Measurements from ENCODE around the gene ZNF627.
A peak's percentile ranks its signal among the peaks of the same experiment; 100 is the strongest.

The ZNF627 gene

GRCh38 chr19:11641244-11641643, 44.0 kb downstream of the ZNF627 start (continued):
- TF ChIP-seq SP2 (tag by site-specific recombination; IDR thresholded peaks at IDR 0.05) (no peak), ZIC2 (tag by site-specific recombination; IDR thresholded peaks at IDR 0.05) (no peak), ZNF521 (tag by site-specific recombination; IDR thresholded peaks at IDR 0.05) (no peak), KLF16 (tag by site-specific recombination; IDR thresholded peaks at IDR 0.05) (no peak), ZNF157 (tag by site-specific recombination; IDR thresholded peaks at IDR 0.05) (no peak)

DNA sequence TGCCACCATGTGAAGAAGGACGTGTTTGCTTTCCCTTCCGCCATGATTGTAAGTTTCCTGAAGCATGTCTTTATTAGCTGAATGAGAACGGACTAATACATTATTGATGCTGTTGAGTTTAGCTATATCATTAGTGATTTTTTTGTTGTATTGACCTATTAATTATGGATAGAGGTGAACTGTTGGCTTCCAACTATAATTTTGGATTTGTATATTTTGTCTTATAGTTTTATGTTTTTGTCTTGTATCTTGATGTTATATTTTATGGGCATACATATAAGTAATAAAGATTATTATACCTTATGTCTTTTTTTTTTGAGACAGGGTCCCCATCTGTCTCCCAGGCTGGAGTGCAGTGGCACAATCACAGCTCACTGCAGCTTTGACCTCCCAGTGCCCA, 45.6 kb downstream of the ZNF627 start:
- TF ChIP-seq WT1 (tag by site-specific recombination; IDR thresholded peaks at IDR 0.05) (no peak), PBX3 (CRISPR knock-in tag; IDR thresholded peaks at IDR 0.05) (no peak), ZNF416 (tag by site-specific recombination; IDR thresholded peaks at IDR 0.05) (no peak), ZNF747 (tag by site-specific recombination; IDR thresholded peaks at IDR 0.05) (no peak), OVOL3 (tag by site-specific recombination; IDR thresholded peaks at IDR 0.05) (no peak), ZNF571 (tag by site-specific recombination; IDR thresholded peaks at IDR 0.05) (no peak), SCRT1 (tag by site-specific recombination; IDR thresholded peaks at IDR 0.05; ENCODE audit: borderline replicate concordance) (no peak), ZNF558 (tag by site-specific recombination; IDR thresholded peaks at IDR 0.05) (peak; percentile 96)
- ChIA-PET POLR2A (interaction anchor here (0.6 kb wide), 1 partner anchor 506 kb away, joined by 9 read pairs; no protein-coding TSS in a partner anchor), CTCF (no interaction called here)
- H3K4me1 ChIP-seq (ENCODE audit: control insufficient read depth, insufficient read depth, low read length), result no peaks in the 10 kb centered on the region
- no peak overlapping the region for H3K4me3 ChIP-seq (ENCODE audit: low read depth, low read length)
- H3K36me3 ChIP-seq (ENCODE audit: control insufficient read depth in 2 of 2, insufficient read depth in 1 of 2, low read length in 2 of 2), result peaks cover 30 to 39% of the 10 kb centered on the region in 2 experiments; a peak in 2 of 3 replicates
- H3K9me3 ChIP-seq (ENCODE audit: control insufficient read depth, insufficient read depth, low read depth, low read length), result no peaks in the 10 kb centered on the region
- no peak overlapping the region for H3K27ac ChIP-seq (ENCODE audit: extremely low read depth, low read depth, low read length)

DNA sequence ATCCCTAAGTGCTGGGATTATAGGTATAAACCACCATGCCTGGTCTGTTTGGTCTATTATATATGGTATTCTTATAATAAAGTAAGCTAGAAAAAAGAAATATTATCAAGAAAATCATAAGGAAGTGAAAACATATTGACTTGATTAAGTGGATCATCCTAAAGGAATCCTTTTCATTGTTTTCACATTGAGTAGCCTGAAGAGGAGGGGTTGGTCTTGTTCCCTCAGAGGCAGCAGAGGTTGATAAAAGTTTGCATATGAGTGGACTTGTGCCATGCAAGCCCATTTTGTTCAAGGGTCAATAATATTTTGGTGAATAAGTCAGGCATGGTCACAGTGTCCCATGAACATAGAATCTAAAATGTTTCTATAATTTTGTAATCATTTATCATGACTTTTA, 52.7 kb downstream of the ZNF627 start:
- no peak overlapping the region for H3K27ac ChIP-seq (ENCODE audit: extremely low read depth, low read depth, low read length)
- no peaks in the 10 kb centered on the region for H3K4me1 ChIP-seq (ENCODE audit: control insufficient read depth, insufficient read depth, low read length)
- CTCF ChIA-PET, result no interaction called here
- no peak overlapping the region for H3K4me3 ChIP-seq (ENCODE audit: low read depth, low read length)
- H3K36me3 ChIP-seq (ENCODE audit: control insufficient read depth in 2 of 2, insufficient read depth in 1 of 2, low read length in 2 of 2), result peaks cover 39 to 77% of the 10 kb centered on the region in 2 experiments
- POLR2A ChIA-PET, result interaction anchor here (1.0 kb wide), 1 partner anchor 10 kb away, joined by 4 read pairs; no protein-coding TSS in a partner anchor
- no peaks in the 10 kb centered on the region for H3K9me3 ChIP-seq (ENCODE audit: control insufficient read depth, insufficient read depth, low read depth, low read length)
- TF ChIP-seq ZNF121 (tag by site-specific recombination; IDR thresholded peaks at IDR 0.05) (no peak), ZNF26 (tag by site-specific recombination; IDR thresholded peaks at IDR 0.05) (no peak), ZNF785 (tag by site-specific recombination; IDR thresholded peaks at IDR 0.05) (no peak), ZNF211 (tag by site-specific recombination; IDR thresholded peaks at IDR 0.05; ENCODE audit: low read depth) (no peak), ZSCAN23 (tag by site-specific recombination; IDR thresholded peaks at IDR 0.05) (no peak), ZNF837 (tag by site-specific recombination; IDR thresholded peaks at IDR 0.05) (no peak), ZNF791 (tag by site-specific recombination; IDR thresholded peaks at IDR 0.05) (no peak), PATZ1 (tag by site-specific recombination; IDR thresholded peaks at IDR 0.05) (no peak), ZNF623 (tag by site-specific recombination; IDR thresholded peaks at IDR 0.05) (no peak)
- TF ChIP-seq, protein P1, sequence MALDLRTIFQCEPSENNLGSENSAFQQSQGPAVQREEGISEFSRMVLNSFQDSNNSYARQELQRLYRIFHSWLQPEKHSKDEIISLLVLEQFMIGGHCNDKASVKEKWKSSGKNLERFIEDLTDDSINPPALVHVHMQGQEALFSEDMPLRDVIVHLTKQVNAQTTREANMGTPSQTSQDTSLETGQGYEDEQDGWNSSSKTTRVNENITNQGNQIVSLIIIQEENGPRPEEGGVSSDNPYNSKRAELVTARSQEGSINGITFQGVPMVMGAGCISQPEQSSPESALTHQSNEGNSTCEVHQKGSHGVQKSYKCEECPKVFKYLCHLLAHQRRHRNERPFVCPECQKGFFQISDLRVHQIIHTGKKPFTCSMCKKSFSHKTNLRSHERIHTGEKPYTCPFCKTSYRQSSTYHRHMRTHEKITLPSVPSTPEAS (tag by site-specific recombination; IDR thresholded peaks at IDR 0.05), result no peak
- TF ChIP-seq, protein P2, sequence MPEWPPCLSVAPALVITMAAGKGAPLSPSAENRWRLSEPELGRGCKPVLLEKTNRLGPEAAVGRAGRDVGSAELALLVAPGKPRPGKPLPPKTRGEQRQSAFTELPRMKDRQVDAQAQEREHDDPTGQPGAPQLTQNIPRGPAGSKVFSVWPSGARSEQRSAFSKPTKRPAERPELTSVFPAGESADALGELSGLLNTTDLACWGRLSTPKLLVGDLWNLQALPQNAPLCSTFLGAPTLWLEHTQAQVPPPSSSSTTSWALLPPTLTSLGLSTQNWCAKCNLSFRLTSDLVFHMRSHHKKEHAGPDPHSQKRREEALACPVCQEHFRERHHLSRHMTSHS (tag by site-specific recombination; IDR thresholded peaks at IDR 0.05), result no peak
- TF ChIP-seq, protein P3, sequence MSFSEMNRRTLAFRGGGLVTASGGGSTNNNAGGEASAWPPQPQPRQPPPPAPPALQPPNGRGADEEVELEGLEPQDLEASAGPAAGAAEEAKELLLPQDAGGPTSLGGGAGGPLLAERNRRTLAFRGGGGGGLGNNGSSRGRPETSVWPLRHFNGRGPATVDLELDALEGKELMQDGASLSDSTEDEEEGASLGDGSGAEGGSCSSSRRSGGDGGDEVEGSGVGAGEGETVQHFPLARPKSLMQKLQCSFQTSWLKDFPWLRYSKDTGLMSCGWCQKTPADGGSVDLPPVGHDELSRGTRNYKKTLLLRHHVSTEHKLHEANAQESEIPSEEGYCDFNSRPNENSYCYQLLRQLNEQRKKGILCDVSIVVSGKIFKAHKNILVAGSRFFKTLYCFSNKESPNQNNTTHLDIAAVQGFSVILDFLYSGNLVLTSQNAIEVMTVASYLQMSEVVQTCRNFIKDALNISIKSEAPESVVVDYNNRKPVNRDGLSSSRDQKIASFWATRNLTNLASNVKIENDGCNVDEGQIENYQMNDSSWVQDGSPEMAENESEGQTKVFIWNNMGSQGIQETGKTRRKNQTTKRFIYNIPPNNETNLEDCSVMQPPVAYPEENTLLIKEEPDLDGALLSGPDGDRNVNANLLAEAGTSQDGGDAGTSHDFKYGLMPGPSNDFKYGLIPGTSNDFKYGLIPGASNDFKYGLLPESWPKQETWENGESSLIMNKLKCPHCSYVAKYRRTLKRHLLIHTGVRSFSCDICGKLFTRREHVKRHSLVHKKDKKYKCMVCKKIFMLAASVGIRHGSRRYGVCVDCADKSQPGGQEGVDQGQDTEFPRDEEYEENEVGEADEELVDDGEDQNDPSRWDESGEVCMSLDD (tag by site-specific recombination; IDR thresholded peaks at IDR 0.05), result no peak
